HS-27A (cell line): Measurements from ENCODE around the gene STK32A.

Experiments used
- DNase-seq: peaks from one replicate; pipeline ENCODE4 v3.0.0-alpha.2; 2012; ENCODE audit warnings: low read depth, missing footprints

Gene STK32A

GRCh38 chr5:147259837-147260236, 25.0 kb downstream of the STK32A start:
- no peak for DNase-seq

- no peak for DNase-seq
Observed at GRCh38 chr5:147267082-147267832, 32.4 kb downstream of the STK32A start.

DNA sequence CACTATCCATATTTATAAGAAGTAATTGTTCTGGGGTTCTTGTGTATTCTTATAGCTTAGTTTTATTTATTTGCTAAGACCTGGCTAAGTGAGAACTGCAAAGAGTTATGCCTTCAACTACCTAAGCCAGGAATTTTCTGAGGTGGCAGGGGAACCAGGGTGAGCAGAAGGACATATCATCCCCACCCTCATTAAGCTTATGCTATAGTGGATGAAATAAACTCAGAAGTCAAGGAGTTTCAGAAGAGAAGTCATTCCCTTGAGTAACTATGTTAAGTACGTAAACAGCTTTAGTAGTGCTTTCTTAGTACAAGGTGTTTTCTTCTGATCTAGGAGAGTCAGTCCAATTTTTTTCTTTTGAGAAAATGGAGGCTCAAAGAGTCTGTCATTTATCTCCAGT, 41.7 kb downstream of the STK32A start:
- no peak for DNase-seq

DNA sequence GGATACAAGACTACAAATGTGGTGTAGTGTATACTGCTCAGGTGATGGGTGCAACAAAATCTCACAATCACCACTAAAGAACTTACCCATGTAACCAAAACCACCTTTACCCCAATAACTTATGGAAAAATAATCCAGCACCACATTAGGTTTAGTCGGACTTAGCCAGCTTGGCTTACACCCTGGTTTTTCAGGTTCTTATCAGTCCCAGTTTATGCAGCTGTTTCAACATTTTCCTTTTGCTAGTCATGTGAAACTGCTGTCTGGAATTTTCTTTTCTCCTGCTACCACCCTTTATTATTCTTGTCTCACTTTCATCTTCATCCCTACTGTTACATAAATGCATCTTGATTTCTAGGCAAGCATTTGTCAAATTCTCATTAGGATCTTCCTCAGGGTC, 51.5 kb downstream of the STK32A start:
- DNase-seq, result no peak

- no peak for DNase-seq
Observed at GRCh38 chr5:147287110-147287509, 52.3 kb downstream of the STK32A start.

GRCh38 chr5:147290261-147290660, 55.4 kb downstream of the STK32A start:
- DNase-seq, result no peak

DNA sequence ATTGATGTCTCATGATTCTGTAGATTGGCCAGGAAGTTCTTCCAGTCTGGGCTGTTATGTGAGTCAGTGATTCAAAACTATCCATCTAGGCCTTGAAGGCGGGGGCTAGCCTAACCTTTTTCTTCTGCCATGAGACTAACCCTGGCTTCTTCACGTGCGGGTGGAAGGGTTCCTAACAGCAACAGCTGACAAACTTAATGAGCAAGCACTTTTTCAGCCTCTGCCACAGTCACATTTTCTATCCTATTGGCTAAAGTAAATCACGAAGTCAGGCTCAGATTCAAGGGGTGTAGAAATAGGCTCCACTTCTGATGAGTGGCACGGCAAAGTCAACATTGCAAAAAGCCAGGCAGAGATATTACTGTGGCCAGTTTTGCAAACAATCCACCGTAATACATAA, 68.4 kb downstream of the STK32A start:
- no peak for DNase-seq

DNA sequence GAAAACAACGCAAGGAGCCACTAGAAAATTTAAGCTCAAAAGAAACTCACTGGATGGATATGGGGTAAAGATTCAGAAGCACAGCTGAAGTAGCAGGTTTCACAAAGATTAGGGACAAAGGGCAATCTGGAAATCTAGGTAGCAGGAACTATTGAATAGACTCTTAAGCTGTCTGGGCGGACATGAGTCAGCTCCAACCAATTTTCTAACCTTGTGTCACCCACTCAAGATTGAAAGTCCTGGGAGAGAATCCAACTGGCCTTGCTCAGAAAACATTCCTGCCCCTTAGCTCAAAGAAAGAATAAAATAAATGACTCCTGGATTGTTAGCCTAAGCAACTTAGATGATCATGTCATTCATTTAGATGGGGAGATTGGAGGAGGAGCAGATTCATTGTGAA, 69.2 kb downstream of the STK32A start:
- peak; percentile 34 for DNase-seq

- DNase-seq, result no peak
Observed at GRCh38 chr5:147305147-147305546, 70.3 kb downstream of the STK32A start.

- no peak for DNase-seq
Observed at GRCh38 chr5:147306351-147306750, 71.5 kb downstream of the STK32A start.

DNA sequence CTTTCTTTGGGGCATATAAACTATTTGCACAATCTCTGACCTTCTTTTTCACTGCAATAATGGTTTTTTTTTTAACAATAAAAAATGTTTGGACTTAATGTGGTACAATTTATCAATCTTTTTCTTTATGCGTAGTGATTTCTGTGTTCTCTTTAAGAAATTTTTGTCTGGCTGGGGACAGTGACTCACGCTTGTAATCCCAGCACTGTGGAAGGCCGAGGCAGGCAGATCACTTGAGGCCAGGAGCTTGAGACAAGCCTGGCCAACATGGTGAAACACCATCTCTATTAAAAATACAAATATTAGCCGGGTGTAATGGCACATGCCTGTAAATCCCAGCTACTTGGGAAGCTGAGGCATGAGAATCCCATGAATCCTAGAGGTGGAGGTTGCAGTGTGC, 72.3 kb downstream of the STK32A start:
- no peak for DNase-seq

DNA sequence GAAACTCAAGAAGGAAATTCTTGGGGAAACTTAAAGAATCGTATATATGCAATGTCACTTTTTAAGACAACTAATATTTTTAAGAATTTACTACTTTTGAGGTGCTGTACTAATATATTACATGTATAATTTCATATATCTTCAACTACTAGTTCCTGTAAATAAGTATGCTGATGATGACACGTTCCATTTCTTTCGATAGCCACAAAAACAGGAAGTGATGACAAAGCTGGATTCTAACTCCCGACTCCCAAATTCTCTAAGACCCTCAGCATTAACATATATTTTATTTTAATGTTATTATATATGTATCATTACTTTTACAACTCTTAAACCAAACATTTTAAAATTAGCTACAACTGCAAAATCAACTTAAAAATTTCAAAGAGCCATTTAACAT, 74.8 kb downstream of the STK32A start:
- DNase-seq, result no peak

GRCh38 chr5:147310059-147310704, 75.4 kb downstream of the STK32A start:
- peak; percentile 41 for DNase-seq

DNA sequence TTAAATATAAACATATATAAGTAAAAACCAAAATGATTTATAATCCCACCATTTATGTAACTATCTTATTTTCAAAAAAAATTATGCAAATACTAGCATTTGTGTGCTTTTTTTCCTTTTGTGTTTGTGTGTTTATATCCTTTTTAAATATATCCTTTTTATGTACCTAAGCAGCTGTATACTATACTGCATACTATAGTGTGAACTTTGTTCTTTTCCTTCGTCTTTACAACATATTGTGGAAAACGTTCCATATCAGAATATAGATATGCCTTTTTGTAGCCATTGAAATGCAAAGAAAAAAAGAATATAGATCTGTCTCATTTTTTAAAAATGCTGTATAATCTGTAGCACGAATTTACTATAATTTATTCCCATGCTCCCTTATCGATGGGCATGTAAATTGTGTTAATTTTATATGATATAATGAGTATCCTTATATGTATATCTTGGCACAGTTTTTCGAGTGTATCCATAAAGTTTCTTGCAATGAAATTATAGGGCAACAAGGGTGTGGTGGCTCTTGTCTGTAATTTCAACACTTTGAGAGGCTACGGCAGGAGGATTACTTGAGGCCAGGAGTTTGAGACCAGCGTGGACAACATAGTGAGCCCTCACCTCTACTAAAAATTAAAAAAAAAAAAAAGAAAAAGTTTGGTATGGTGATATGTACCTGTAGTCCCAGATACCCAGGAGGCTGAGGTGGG, 83.3 kb downstream of the STK32A start:
- DNase-seq, result no peak

DNA sequence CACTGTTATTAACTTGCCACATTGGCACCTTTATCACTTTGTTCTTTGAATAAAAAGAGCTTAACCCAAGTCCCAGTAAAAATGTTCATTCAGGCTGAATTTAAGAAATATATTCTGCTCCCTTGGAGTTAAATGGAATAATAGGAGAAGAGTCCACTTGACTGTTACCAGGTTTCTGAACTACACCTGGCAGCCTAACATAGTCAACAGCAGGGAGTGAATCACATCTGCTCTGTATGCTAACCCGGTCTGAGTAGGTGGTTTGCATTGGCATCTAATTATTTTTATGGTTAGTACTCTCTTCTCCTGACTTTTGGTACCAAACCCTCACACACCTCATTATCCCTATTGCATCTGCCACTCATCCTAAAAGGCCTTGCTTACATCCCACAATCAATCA, 86.7 kb downstream of the STK32A start:
- no peak for DNase-seq

DNA sequence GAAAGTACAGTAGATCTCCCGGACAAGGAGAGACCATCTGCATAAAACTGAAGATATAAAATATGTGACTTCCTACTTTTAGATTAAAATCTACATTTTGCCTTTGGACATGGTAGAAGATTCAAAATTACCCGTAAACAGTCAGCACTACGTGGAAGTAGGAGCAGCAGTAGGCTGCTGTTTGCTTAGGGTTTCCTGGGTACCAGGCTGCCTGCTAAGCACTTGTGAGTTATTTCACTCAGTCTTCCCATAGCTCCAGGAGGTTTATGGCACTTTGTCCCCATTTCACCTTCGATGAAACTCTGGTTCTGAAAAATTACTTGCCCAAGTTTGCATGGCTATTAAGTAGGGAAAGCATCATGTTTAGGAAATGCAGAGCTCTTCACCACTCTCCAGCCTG, 92.6 kb downstream of the STK32A start:
- DNase-seq, result no peak

GRCh38 chr5:147327905-147328304, 93.1 kb downstream of the STK32A start:
- DNase-seq, result no peak

DNA sequence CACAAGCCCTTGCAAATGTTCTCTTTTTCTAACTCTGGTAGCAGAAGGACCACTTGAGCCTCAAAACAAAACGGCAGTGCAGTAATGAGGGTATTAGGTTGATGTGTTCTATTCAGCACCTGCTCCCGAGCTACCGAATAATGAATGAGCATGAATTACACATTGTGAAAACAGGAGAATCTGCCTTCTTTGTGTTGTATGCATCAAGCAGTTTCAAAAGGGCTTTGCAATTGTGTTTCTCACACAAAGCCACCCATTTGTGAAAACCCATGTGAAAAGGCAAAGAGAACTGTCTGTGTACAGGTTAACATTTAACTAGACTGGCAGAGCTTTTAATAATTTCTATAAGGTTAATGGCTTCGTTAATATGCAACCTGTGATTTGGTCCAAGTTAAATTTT, 97.8 kb downstream of the STK32A start:
- no peak for DNase-seq

- DNase-seq, result no peak
Observed at GRCh38 chr5:147336876-147337275, 102.0 kb downstream of the STK32A start.

GRCh38 chr5:147339313-147339712, 104.5 kb downstream of the STK32A start:
- DNase-seq, result no peak

GRCh38 chr5:147340941-147341340, 106.1 kb downstream of the STK32A start:
- DNase-seq, result no peak

DNA sequence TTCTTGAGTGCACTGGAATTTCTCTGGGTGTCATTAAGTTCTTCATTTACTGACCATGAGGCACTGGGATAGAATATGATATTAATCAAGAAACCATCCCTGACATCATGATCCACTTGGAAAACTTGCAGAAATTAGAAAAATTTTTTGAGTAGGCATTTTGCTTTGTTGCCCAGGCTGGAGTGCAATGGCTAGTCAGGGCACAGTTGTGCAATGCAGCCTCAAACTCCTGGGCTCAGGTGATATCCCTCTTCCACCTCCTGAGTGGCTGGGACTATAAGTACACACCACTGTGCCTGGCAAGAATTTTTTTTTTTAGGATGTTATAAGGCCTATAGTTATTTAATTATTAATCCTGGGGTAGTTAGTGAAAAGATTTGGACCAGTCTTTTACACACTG, 106.5 kb downstream of the STK32A start:
- DNase-seq, result no peak

DNA sequence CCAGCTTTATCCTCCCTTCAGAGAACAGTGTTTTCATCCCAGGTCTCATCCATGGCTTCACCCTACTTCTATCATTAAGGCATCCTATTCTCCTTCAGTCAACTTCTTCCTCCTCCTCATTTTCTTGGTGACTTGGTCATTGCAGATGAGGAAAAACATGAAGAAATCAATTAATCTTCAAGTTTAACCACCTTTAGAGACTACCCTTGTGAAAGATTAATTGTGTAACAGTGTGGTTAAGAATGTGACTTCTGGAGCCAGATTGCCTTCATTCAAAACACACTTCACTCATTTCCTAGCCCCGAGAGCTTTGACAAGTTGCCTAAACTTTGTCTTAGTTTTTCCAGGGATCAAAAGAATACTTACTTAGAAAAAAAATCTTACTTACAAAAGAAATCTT, 110.0 kb downstream of the STK32A start:
- DNase-seq, result no peak
